K562 (cell line): ENCODE measurements around the gene SCP2. TPM values are rescaled to one million over a fixed set of nuclear protein-coding genes. Genes with fewer than 3 reads are reported as not detected.

ENCODE experiments used
- CBFB ChIP-seq: sonication (generic); formaldehyde crosslinking; IDR thresholded peaks from 2 replicates; pipeline ENCODE4 v1.4.0; 2020; ENCODE audit warnings: mild to moderate bottlenecking, missing genetic modification reagents
- CC2D1A ChIP-seq: fragments of 450-650 bp; IDR thresholded peaks from 2 replicates; pipeline ENCODE4 v1.6.1; 2017; ENCODE audit warnings: mild to moderate bottlenecking
- ILF3 ChIP-seq: fragments of 450-650 bp; IDR thresholded peaks from 2 replicates; pipeline ENCODE4 v1.6.1; 2018; ENCODE audit warnings: antibody characterized with exemption, mild to moderate bottlenecking, moderate library complexity, borderline replicate concordance
- KDM5B ChIP-seq: fragments of 200-600 bp; sonication (generic); IDR thresholded peaks from 2 replicates; pipeline ENCODE4 v1.6.1; 2012; ENCODE audit warnings: low read depth, mild to moderate bottlenecking, moderate library complexity, low read length, control low read depth, inconsistent platforms; ENCODE audit not compliant: insufficient replicate concordance
- MTF1 ChIP-seq: fragments of 250-450 bp; sonication (Bioruptor Pico); IDR thresholded peaks from 2 replicates; pipeline ENCODE4 v1.9.0; 2021; ENCODE audit warnings: moderate library complexity, mild to moderate bottlenecking, inconsistent platforms, borderline replicate concordance
- NEUROD1 ChIP-seq: fragments of 150-350 bp; IDR thresholded peaks from 2 replicates; pipeline ENCODE4 v1.6.1; 2014; ENCODE audit warnings: borderline replicate concordance, low read length, low read depth; ENCODE audit not compliant: partially characterized antibody
- POU5F1 ChIP-seq: fragments of 150-350 bp; IDR thresholded peaks from 2 replicates; pipeline ENCODE4 v1.6.1; 2014; ENCODE audit warnings: borderline replicate concordance, low read length, low read depth, mild to moderate bottlenecking; ENCODE audit not compliant: partially characterized antibody
- PRMT5 ChIP-seq: sonication (generic); formaldehyde crosslinking; IDR thresholded peaks from 2 replicates; pipeline ENCODE4 v1.5.0; 2020; ENCODE audit warnings: missing genetic modification reagents
- PTBP1 ChIP-seq: fragments of 200-400 bp; formaldehyde crosslinking; IDR thresholded peaks from 2 replicates; pipeline ENCODE4 v1.6.1; 2017; ENCODE audit warnings: low read depth, low read length
- RFX1 ChIP-seq: fragments of 450-650 bp; IDR thresholded peaks from 2 replicates; pipeline ENCODE4 v1.6.1; 2016; ENCODE audit warnings: mild to moderate bottlenecking, moderate library complexity
- SREBF2 ChIP-seq: sonication (generic); formaldehyde crosslinking; IDR thresholded peaks from 2 replicates; pipeline ENCODE4 v1.4.0; 2020; ENCODE audit warnings: mild to moderate bottlenecking, missing genetic modification reagents
- SRSF3 ChIP-seq: fragments of 200-400 bp; formaldehyde crosslinking; IDR thresholded peaks from 2 replicates; pipeline ENCODE4 v1.6.1; 2016; ENCODE audit warnings: mild to moderate bottlenecking, low read length, moderate library complexity; ENCODE audit not compliant: insufficient read depth
- ZKSCAN1 ChIP-seq: fragments of 150-350 bp; IDR thresholded peaks from 2 replicates; pipeline ENCODE4 v1.6.1; 2016; ENCODE audit warnings: low read depth, low read length
- ZNF165 ChIP-seq: fragments of 250-450 bp; sonication (Bioruptor Pico); IDR thresholded peaks from 2 replicates; pipeline ENCODE4 v1.4.0; 2020; ENCODE audit warnings: borderline replicate concordance
- ZNF324 ChIP-seq: fragments of 250-450 bp; sonication (Bioruptor Pico); IDR thresholded peaks from 2 replicates; pipeline ENCODE4 v1.4.0; 2020; ENCODE audit warnings: mild to moderate bottlenecking
- polyA plus RNA-seq, 8 experiments: library from polyadenylated mRNA; depleted of rRNA in 4 of 8; stranded (reverse) in 5 of 8; unstranded in 3 of 8; fragments of >200 nt; fragmentation: Nextera tagmentation in 2 of 8; fragmentation: Illumina TruSeq in 1 of 8; extraction: Ambion mirVana in 2 of 8; extraction: Trizol in 1 of 8; gene quantifications; 2 replicates each; pipeline versions ENCODE4 v1.2.1 to v1.2.3, GENCODE V29; 2011 to 2014; ENCODE audit warnings: inconsistent platforms in 1 of 8, missing spikeins in 1 of 8
- total RNA-seq, 7 experiments: library from RNA; depleted of rRNA in 6 of 7; stranded (reverse); fragments of >200 nt in 6 of 7; fragmentation: Illumina TruSeq in 2 of 7; extraction: Trizol in 2 of 7; gene quantifications; 2 replicates each; pipeline versions ENCODE4 v1.2.1 to v1.2.3, GENCODE V29; 2011 to 2021; ENCODE audit warnings: low replicate concordance in 1 of 7
- TF ChIP-seq, protein P1 (sequence below): fragments of 450-650 bp; IDR thresholded peaks from 2 replicates; pipeline ENCODE4 v1.7.1; 2018; ENCODE audit warnings: mild to moderate bottlenecking, low read depth; ENCODE audit not compliant: partially characterized antibody
- TF ChIP-seq, protein P2 (sequence below): fragments of 250-450 bp; sonication (Bioruptor Pico); IDR thresholded peaks from 2 replicates; pipeline ENCODE4 v1.5.0; 2021
- TF ChIP-seq, protein P3 (sequence below): fragments of 450-650 bp; formaldehyde crosslinking; IDR thresholded peaks from 2 replicates; pipeline ENCODE4 v1.4.0; 2022; ENCODE audit warnings: missing genetic modification characterization
- TF ChIP-seq, protein P4 (sequence below): sonication (generic); formaldehyde crosslinking; IDR thresholded peaks from 2 replicates; pipeline ENCODE4 v1.8.0; 2022; ENCODE audit warnings: mild to moderate bottlenecking, missing genetic modification reagents
- TF ChIP-seq, protein P5 (sequence below): fragments of 250-450 bp; sonication (Bioruptor Pico); IDR thresholded peaks from 2 replicates; pipeline ENCODE4 v1.8.0; 2022; ENCODE audit warnings: moderate library complexity, mild to moderate bottlenecking, inconsistent platforms
- TF ChIP-seq, protein P6 (sequence below): sonication (generic); formaldehyde crosslinking; IDR thresholded peaks from 2 replicates; pipeline ENCODE4 v1.8.0; 2022; ENCODE audit warnings: mild to moderate bottlenecking, missing genetic modification reagents

SCP2 gene
- total and polyA plus RNA-seq, 9 of the 15 experiments (the other 6 are each of a cell fraction or from before 2014, with no cell fraction given) = 63.8 to 258 (median 106) TPM

DNA sequence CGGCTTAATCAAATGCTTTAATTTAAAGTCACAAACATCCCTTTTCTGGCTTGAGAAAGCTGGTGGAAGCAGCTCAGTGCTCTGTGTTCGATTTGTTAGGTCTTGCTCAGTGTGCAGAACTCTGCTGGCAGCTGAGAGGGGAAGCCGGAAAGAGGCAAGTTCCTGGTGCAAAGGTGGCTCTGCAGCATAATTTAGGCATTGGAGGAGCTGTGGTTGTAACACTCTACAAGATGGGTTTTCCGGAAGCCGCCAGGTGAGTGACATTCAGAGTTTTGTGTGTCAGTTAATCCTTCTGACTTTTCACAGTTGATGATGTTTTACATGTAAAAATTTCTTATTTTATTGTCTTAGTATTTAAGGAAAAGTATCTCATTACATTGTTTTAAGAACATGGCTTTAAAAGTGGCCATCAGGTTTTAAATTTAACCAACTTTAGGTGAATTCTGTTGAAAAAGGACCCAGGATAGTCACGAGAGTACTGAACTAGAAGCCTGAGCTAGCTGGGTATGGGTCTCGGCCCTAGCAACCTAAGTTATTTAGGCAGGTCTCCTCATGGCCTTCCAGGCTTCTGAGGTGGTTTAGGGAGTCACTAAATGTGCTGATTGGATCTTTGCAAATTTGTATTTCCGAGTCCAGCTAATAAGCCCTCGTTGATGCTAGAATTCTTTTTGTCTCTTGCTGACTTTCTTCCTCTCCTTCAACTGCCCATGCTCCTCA is 87.9 kb downstream of the SCP2 start (continued):
- TF ChIP-seq MTF1 (CRISPR knock-in tag) (no peak), SRSF3 (no peak), KDM5B (peak; percentile 63), ZKSCAN1 (no peak), PTBP1 (no peak), PRMT5 (CRISPR knock-in tag) (no peak), RFX1 (0 out of 2 replicates have a peak, but pooled peaks have one; percentile 22), POU5F1 (no peak), CC2D1A (no peak), ZNF165 (CRISPR knock-in tag) (no peak), ZNF324 (CRISPR knock-in tag) (no peak), CBFB (CRISPR knock-in tag) (no peak), SREBF2 (CRISPR knock-in tag) (no peak), ILF3 (no peak), NEUROD1 (no peak)
- TF ChIP-seq, protein P1, sequence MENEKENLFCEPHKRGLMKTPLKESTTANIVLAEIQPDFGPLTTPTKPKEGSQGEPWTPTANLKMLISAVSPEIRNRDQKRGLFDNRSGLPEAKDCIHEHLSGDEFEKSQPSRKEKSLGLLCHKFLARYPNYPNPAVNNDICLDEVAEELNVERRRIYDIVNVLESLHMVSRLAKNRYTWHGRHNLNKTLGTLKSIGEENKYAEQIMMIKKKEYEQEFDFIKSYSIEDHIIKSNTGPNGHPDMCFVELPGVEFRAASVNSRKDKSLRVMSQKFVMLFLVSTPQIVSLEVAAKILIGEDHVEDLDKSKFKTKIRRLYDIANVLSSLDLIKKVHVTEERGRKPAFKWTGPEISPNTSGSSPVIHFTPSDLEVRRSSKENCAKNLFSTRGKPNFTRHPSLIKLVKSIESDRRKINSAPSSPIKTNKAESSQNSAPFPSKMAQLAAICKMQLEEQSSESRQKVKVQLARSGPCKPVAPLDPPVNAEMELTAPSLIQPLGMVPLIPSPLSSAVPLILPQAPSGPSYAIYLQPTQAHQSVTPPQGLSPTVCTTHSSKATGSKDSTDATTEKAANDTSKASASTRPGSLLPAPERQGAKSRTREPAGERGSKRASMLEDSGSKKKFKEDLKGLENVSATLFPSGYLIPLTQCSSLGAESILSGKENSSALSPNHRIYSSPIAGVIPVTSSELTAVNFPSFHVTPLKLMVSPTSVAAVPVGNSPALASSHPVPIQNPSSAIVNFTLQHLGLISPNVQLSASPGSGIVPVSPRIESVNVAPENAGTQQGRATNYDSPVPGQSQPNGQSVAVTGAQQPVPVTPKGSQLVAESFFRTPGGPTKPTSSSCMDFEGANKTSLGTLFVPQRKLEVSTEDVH = peak; percentile 80
- TF ChIP-seq, protein P2, sequence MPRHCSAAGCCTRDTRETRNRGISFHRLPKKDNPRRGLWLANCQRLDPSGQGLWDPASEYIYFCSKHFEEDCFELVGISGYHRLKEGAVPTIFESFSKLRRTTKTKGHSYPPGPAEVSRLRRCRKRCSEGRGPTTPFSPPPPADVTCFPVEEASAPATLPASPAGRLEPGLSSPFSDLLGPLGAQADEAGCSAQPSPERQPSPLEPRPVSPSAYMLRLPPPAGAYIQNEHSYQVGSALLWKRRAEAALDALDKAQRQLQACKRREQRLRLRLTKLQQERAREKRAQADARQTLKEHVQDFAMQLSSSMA (CRISPR knock-in tag) = no peak
- TF ChIP-seq, protein P3, sequence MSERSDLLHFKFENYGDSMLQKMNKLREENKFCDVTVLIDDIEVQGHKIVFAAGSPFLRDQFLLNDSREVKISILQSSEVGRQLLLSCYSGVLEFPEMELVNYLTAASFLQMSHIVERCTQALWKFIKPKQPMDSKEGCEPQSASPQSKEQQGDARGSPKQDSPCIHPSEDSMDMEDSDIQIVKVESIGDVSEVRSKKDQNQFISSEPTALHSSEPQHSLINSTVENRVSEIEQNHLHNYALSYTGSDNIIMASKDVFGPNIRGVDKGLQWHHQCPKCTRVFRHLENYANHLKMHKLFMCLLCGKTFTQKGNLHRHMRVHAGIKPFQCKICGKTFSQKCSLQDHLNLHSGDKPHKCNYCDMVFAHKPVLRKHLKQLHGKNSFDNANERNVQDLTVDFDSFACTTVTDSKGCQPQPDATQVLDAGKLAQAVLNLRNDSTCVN = no peak
- TF ChIP-seq, protein P4, sequence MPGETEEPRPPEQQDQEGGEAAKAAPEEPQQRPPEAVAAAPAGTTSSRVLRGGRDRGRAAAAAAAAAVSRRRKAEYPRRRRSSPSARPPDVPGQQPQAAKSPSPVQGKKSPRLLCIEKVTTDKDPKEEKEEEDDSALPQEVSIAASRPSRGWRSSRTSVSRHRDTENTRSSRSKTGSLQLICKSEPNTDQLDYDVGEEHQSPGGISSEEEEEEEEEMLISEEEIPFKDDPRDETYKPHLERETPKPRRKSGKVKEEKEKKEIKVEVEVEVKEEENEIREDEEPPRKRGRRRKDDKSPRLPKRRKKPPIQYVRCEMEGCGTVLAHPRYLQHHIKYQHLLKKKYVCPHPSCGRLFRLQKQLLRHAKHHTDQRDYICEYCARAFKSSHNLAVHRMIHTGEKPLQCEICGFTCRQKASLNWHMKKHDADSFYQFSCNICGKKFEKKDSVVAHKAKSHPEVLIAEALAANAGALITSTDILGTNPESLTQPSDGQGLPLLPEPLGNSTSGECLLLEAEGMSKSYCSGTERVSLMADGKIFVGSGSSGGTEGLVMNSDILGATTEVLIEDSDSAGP = no peak
- TF ChIP-seq, protein P5, sequence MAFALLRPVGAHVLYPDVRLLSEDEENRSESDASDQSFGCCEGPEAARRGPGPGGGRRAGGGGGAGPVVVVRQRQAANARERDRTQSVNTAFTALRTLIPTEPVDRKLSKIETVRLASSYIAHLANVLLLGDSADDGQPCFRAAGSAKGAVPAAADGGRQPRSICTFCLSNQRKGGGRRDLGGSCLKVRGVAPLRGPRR (CRISPR knock-in tag) = no peak
- TF ChIP-seq, protein P6, sequence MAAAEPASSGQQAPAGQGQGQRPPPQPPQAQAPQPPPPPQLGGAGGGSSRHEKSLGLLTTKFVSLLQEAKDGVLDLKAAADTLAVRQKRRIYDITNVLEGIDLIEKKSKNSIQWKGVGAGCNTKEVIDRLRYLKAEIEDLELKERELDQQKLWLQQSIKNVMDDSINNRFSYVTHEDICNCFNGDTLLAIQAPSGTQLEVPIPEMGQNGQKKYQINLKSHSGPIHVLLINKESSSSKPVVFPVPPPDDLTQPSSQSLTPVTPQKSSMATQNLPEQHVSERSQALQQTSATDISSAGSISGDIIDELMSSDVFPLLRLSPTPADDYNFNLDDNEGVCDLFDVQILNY = no peak
